Measurements from ENCODE around the gene UVRAG. TPM values are rescaled to one million over a fixed set of nuclear protein-coding genes. Genes with fewer than 3 reads are reported as not detected.

UVRAG gene
- total RNA-seq (2021; ENCODE audit: unreplicated experiment) (29.5 TPM), Bru-seq, nascent RNA (percentile 92 among the genes with signal in this experiment), BruChase-seq, experiment 1, labeled RNA remaining after a 2-hour chase (percentile 70 among the genes with signal in this experiment), BruChase-seq, experiment 2, labeled RNA remaining after a 6-hour chase (percentile 64 among the genes with signal in this experiment)
- 12.0 TPM for polyA plus RNA-seq (2012; ENCODE audit: insufficient read length)
- long read RNA-seq, full-length matches to known transcripts = 77 of 117 reads
- long read RNA-seq, partial matches to known transcripts = 20 of 117 reads
- long read RNA-seq, other reads (novel, unspliced or antisense) = 20 of 117 reads

GRCh38 chr11:75814677-75815344, at the start of gene UVRAG:
TSS of gene UVRAG (plus strand) at chr11:75815210. CDS start at chr11:75815408, 198 bp downstream.
- Histone ChIP-seq H3K4me3 (ENCODE audit: low read depth in 2 of 2, low read length in 2 of 2) (peak within 1 kb of the TSS; percentile 77 to 91), H3K4me1 (ENCODE audit: control insufficient read depth, insufficient read depth, low read length) (peaks cover 23% of the 10 kb centered on the region), H3K27ac (ENCODE audit: low read length) (peak within 1 kb of the TSS; percentile 83), H3K27me3 (ENCODE audit: control insufficient read depth, insufficient read depth, low read length) (no peaks in the 10 kb centered on the region), H3K36me3 (ENCODE audit: control insufficient read depth, insufficient read depth, low read length) (no peaks in the 10 kb centered on the region; the same call in 1 of the 2 replicates), H3K9me3 (ENCODE audit: control insufficient read depth, insufficient read depth, low read depth, low read length) (no peaks in the 10 kb centered on the region)
- no TSS peak for BruUV-seq (replicated peaks)
- ChIA-PET POLR2A (interaction anchor here (1.0 kb wide), 1 partner anchor 12 kb away, joined by 13 read pairs; no protein-coding TSS in a partner anchor), CTCF (no interaction called here)
- TF ChIP-seq SIN3A (IDR thresholded peaks at IDR 0.05; ENCODE audit: borderline replicate concordance, insufficient read depth, low read depth, low read length) (peak; percentile 93; the same call in 1 of the 2 replicates), REST (IDR thresholded peaks at IDR 0.05; ENCODE audit: insufficient read depth in 1 of 2, low read depth in 2 of 2, low read length in 1 of 2) (no peak), TCF7L2 (IDR thresholded peaks at IDR 0.05; ENCODE audit: low read depth, low read length) (peak; percentile 52; the same call in 1 of the 2 replicates)
- in situ Hi-C loops (cut with HindIII; ENCODE audit: low pct_unique_long_range_greater_than_20kb, low sequenced_read_pairs) (no loop called here), intact Hi-C loops (cut with micrococcal nuclease; ENCODE audit: unreplicated experiment) (loop anchor here (10.0 kb wide), 1 partner anchor 500 kb away; no protein-coding TSS in a partner anchor)
- DNase-seq (ENCODE audit: low read depth, low spot score) = peak; percentile 98
- ATAC-seq = peak; percentile 95

GRCh38 chr11:75766443-75767227, 48.4 kb upstream of the UVRAG start:
- no peak for ATAC-seq
- DNase-seq (ENCODE audit: low read depth, low spot score) = no peak
- Histone ChIP-seq H3K36me3 (ENCODE audit: control insufficient read depth, insufficient read depth, low read length) (no peaks in the 10 kb centered on the region), H3K27me3 (ENCODE audit: control insufficient read depth, insufficient read depth, low read length) (no peaks in the 10 kb centered on the region), H3K4me3 (ENCODE audit: low read depth in 2 of 2, low read length in 2 of 2) (no peak overlapping the region), H3K27ac (ENCODE audit: low read length) (no peak overlapping the region), H3K4me1 (ENCODE audit: control insufficient read depth, insufficient read depth, low read length) (peaks cover 11% of the 10 kb centered on the region; the same call in 1 of the 2 replicates), H3K9me3 (ENCODE audit: control insufficient read depth, insufficient read depth, low read depth, low read length) (no peaks in the 10 kb centered on the region)
- intact Hi-C loops (cut with micrococcal nuclease; ENCODE audit: unreplicated experiment) (no loop called here), in situ Hi-C loops (cut with HindIII; ENCODE audit: low pct_unique_long_range_greater_than_20kb, low sequenced_read_pairs) (no loop called here)
- ChIA-PET CTCF (no interaction called here), POLR2A (no interaction called here)
- no peak for TF ChIP-seq POLR2AphosphoS5 (IDR thresholded peaks at IDR 0.05; ENCODE audit: low read depth, low read length)
- TF ChIP-seq CTCF (IDR thresholded peaks at IDR 0.05) = no peak
- no peak for TF ChIP-seq SIN3A (IDR thresholded peaks at IDR 0.05; ENCODE audit: borderline replicate concordance, insufficient read depth, low read depth, low read length)
- TF ChIP-seq REST (IDR thresholded peaks at IDR 0.05; ENCODE audit: insufficient read depth in 1 of 2, low read depth in 2 of 2, low read length in 1 of 2) = no peak
- no peak for TF ChIP-seq TCF7L2 (IDR thresholded peaks at IDR 0.05; ENCODE audit: low read depth, low read length)
- no TSS peak for BruUV-seq (replicated peaks)

Measured in Panc1 (cell line).